H1 (cell line): ENCODE data around the gene ZNF223. TPM values are rescaled to one million over a fixed set of nuclear protein-coding genes. Genes with fewer than 3 reads are reported as not detected.

Experiments used
- CTCF ChIA-PET: fragments of 300-600 bp; sonication (Branson Sonifier 250); formaldehyde crosslinking; loops from one replicate; lab custom pipeline; 2021; ENCODE audit not compliant: partially characterized antibody; lab: Charles Lee
- POLR2A ChIA-PET: fragments of 300-600 bp; sonication (Branson Sonifier 250); formaldehyde crosslinking; loops from one replicate; lab custom pipeline; 2021; ENCODE audit warnings: inconsistent platforms; ENCODE audit not compliant: partially characterized antibody; lab: Charles Lee
- DNase-seq, 2 experiments: peaks; one replicate each; pipeline versions ENCODE4 v3.0.0 to v3.0.0-alpha.2; 2010 to 2022; ENCODE audit warnings: low spot score in 2 of 2, low read depth in 1 of 2, mixed read lengths in 1 of 2
- FAIRE-seq: peaks from 2 replicates; lab custom pipeline; 2011; peaks lifted over from hg19 to GRCh38; lab: Jason Lieb, UNC
- H2AFZ ChIP-seq: 2 replicates; pipeline ENCODE4 v1.8.1; 2012; ENCODE audit warnings: low read length, inconsistent platforms
- H2AK5ac ChIP-seq: 2 replicates; pipeline ENCODE4 v1.6.1; 2013; ENCODE audit warnings: low read depth, low read length
- H2BK120ac ChIP-seq: replicated peaks from 2 replicates; pipeline ENCODE3; 2013; ENCODE audit warnings: low read depth, low read length, inconsistent platforms
- H2BK12ac ChIP-seq: 2 replicates; pipeline ENCODE4 v1.6.1; 2013; ENCODE audit warnings: low read depth, low read length
- H2BK15ac ChIP-seq: 2 replicates; pipeline ENCODE4 v1.6.1; 2013; ENCODE audit warnings: low read length
- H2BK20ac ChIP-seq: 2 replicates; pipeline ENCODE4 v1.6.1; 2013; ENCODE audit warnings: low read length
- H2BK5ac ChIP-seq: 2 replicates; pipeline ENCODE4 v1.6.1; 2013; ENCODE audit warnings: low read depth, low read length
- H3K14ac ChIP-seq: 2 replicates; pipeline ENCODE4 v1.6.1; 2013; ENCODE audit warnings: inconsistent platforms; ENCODE audit not compliant: insufficient read length
- H3K18ac ChIP-seq: 2 replicates; pipeline ENCODE4 v1.6.1; 2013; ENCODE audit warnings: low read length; ENCODE audit errors: extremely low read depth
- H3K23ac ChIP-seq: 2 replicates; pipeline ENCODE4 v1.6.1; 2013; ENCODE audit warnings: inconsistent platforms; ENCODE audit not compliant: insufficient read length
- H3K23me2 ChIP-seq: 2 replicates; pipeline ENCODE4 v1.6.1; 2013; ENCODE audit warnings: low read depth, low read length
- H3K27ac ChIP-seq: 2 replicates; pipeline ENCODE4 v1.6.1; 2011; ENCODE audit warnings: low read depth, low read length, inconsistent platforms
- H3K27me3 ChIP-seq, 4 experiments: replicated peaks in 1 of 4; 1 replicate in 1 of 4; 2 replicates in 3 of 4; pipeline versions ENCODE4 v1.6.1 to v1.8.1; 2011 to 2013; ENCODE audit warnings: low read length in 3 of 4, mild to moderate bottlenecking in 3 of 4, inconsistent platforms in 2 of 4, mixed read lengths in 2 of 4, moderate library complexity in 1 of 4; ENCODE audit not compliant: control insufficient read depth in 3 of 4, insufficient read depth in 3 of 4; ENCODE audit errors: extremely low read depth in 1 of 4
- H3K36me3 ChIP-seq, 4 experiments: 2 replicates each; pipeline versions ENCODE4 v1.6.1 to v1.8.1; 2011 to 2013; ENCODE audit warnings: mild to moderate bottlenecking in 4 of 4, low read length in 3 of 4, moderate library complexity in 2 of 4, control low read depth in 1 of 4, inconsistent platforms in 1 of 4; ENCODE audit not compliant: insufficient read depth in 4 of 4, control insufficient read depth in 2 of 4
- H3K4ac ChIP-seq: replicated peaks from 2 replicates; pipeline ENCODE3; 2013; ENCODE audit warnings: low read length, low read depth, mixed read lengths, inconsistent platforms; ENCODE audit not compliant: insufficient read length
- H3K4me1 ChIP-seq, 4 experiments: replicated peaks in 1 of 4; 1 replicate in 1 of 4; 2 replicates in 3 of 4; pipeline versions ENCODE4 v1.6.1 to v1.8.1; 2011 to 2013; ENCODE audit warnings: low read length in 3 of 4, inconsistent platforms in 2 of 4, mixed read lengths in 1 of 4; ENCODE audit not compliant: insufficient read depth in 4 of 4, control insufficient read depth in 3 of 4
- H3K4me2 ChIP-seq, 2 experiments: 2 replicates each; pipeline versions ENCODE4 v1.6.1 to v1.8.1; 2011 to 2013; ENCODE audit warnings: low read depth in 2 of 2, low read length in 2 of 2, control low read depth in 1 of 2, inconsistent platforms in 1 of 2, mild to moderate bottlenecking in 1 of 2; ENCODE audit not compliant: insufficient read depth in 1 of 2
- H3K4me3 ChIP-seq, 4 experiments: fragments of 200-600, 300-600 bp in 1 of 4; sonication (generic), shearing (Covaris generic), sonication (Bioruptor Twin) in 1 of 4; 2 replicates each; pipeline versions ENCODE4 v1.5.1 to v1.8.1; 2011 to 2016; ENCODE audit warnings: low read length in 4 of 4, low read depth in 3 of 4, control low read depth in 2 of 4, inconsistent platforms in 2 of 4, mild to moderate bottlenecking in 2 of 4, mixed read lengths in 1 of 4, moderate library complexity in 1 of 4; ENCODE audit not compliant: insufficient read depth in 2 of 4; ENCODE audit errors: extremely low read depth in 1 of 4
- H3K56ac ChIP-seq: replicated peaks from 2 replicates; pipeline ENCODE3; 2013; ENCODE audit warnings: low read depth, mild to moderate bottlenecking, mixed read lengths, low read length, inconsistent platforms; ENCODE audit not compliant: insufficient read length
- H3K79me1 ChIP-seq: 2 replicates; pipeline ENCODE4 v1.6.1; 2013; ENCODE audit warnings: low read depth, low read length, control low read depth
- H3K79me2 ChIP-seq, 2 experiments: 2 replicates each; pipeline versions ENCODE4 v1.6.1 to v1.8.1; 2012 to 2013; ENCODE audit warnings: low read length in 2 of 2, mild to moderate bottlenecking in 2 of 2, inconsistent platforms in 1 of 2; ENCODE audit not compliant: insufficient read depth in 2 of 2, control insufficient read depth in 1 of 2
- H3K9ac ChIP-seq, 4 experiments: replicated peaks in 1 of 4; 1 replicate in 1 of 4; 2 replicates in 3 of 4; pipeline versions ENCODE4 v1.6.1 to v1.8.1; 2011 to 2013; ENCODE audit warnings: low read depth in 3 of 4, low read length in 3 of 4, control low read depth in 2 of 4, mild to moderate bottlenecking in 2 of 4, moderate library complexity in 2 of 4, inconsistent platforms in 1 of 4; ENCODE audit errors: extremely low read depth in 1 of 4
- H3K9me3 ChIP-seq, 2 experiments: 2 replicates each; pipeline versions ENCODE4 v1.6.1 to v1.8.1; 2012 to 2013; ENCODE audit warnings: mild to moderate bottlenecking in 2 of 2, moderate library complexity in 2 of 2, control low read depth in 1 of 2, inconsistent platforms in 1 of 2, low read depth in 1 of 2, low read length in 1 of 2, mixed read lengths in 1 of 2; ENCODE audit not compliant: insufficient read depth in 2 of 2
- H4K20me1 ChIP-seq, 2 experiments: replicated peaks in 1 of 2; 2 replicates each; pipeline versions ENCODE3 to v1.8.1; 2011 to 2013; ENCODE audit warnings: inconsistent platforms in 2 of 2, low read length in 2 of 2, mild to moderate bottlenecking in 1 of 2; ENCODE audit not compliant: insufficient read depth in 2 of 2, control insufficient read depth in 1 of 2
- H4K5ac ChIP-seq: 2 replicates; pipeline ENCODE4 v1.6.1; 2013; ENCODE audit warnings: low read length, low read depth, mixed read lengths, inconsistent platforms; ENCODE audit not compliant: insufficient read length
- H4K8ac ChIP-seq: 2 replicates; pipeline ENCODE4 v1.8.0; 2013; ENCODE audit warnings: mild to moderate bottlenecking, moderate library complexity, low read length, inconsistent platforms; ENCODE audit not compliant: insufficient read depth; ENCODE audit errors: extremely low read depth
- H4K91ac ChIP-seq: replicated peaks from 2 replicates; pipeline ENCODE3; 2013; ENCODE audit warnings: low read length, mixed read lengths, inconsistent platforms; ENCODE audit not compliant: insufficient read length
- CBX8 ChIP-seq: fragments of 300-800, 300-1000 bp; sonication (generic); IDR thresholded peaks from 2 replicates; pipeline ENCODE4 v1.7.1; 2016; ENCODE audit warnings: low read depth, low read length, borderline replicate concordance
- EZH2 ChIP-seq: fragments of 200-600 bp; sonication (generic); IDR thresholded peaks from 2 replicates; pipeline ENCODE4 v1.7.1; 2012; ENCODE audit warnings: low read depth, mild to moderate bottlenecking, moderate library complexity, low read length, inconsistent platforms; ENCODE audit not compliant: severe bottlenecking
- SIX5 ChIP-seq: IDR thresholded peaks from 2 replicates; pipeline ENCODE4 v1.6.1; 2011; ENCODE audit warnings: mild to moderate bottlenecking, low read depth, low read length
- SRF ChIP-seq: IDR thresholded peaks from 2 replicates; pipeline ENCODE4 v1.6.1; 2011; ENCODE audit warnings: mild to moderate bottlenecking, low read depth, low read length, moderate library complexity
- WGBS, 2 experiments: shearing (Covaris generic) in 1 of 2; methylation state at CpG; one replicate each; pipeline versions ENCODE4 v1.1.6 to v1.1.7; 2013 to 2015; ENCODE audit warnings: low lambda C conversion rate in 2 of 2, mixed read lengths in 2 of 2, inconsistent platforms in 1 of 2, low coverage in 1 of 2, missing lambda C conversion rate in 1 of 2; ENCODE audit not compliant: insufficient replicate concordance in 2 of 2, insufficient coverage in 1 of 2, insufficient read length in 1 of 2; ENCODE audit errors: extremely low coverage in 1 of 2, missing lambda C conversion rate in 1 of 2; 5-methylcytosine and 5-hydroxymethylcytosine counted together
- polyA plus RNA-seq, 7 experiments: library from polyadenylated mRNA; depleted of rRNA in 3 of 7; stranded (reverse) in 5 of 7; unstranded in 2 of 7; fragments of >200 nt in 5 of 7; fragments of 200-250 nt in 2 of 7; gene quantifications; 1 replicate in 5 of 7; 2 replicates in 1 of 7; 4 replicates in 1 of 7; pipeline versions ENCODE4 v1.2.1 to v1.2.3, GENCODE V29; 2011 to 2013; ENCODE audit warnings: missing spikeins in 2 of 7, mixed read lengths in 2 of 7
- total RNA-seq: library from RNA; stranded (reverse); fragmentation: NEBNext Ultra II Directional; extraction: Animal tissue kit (Norgen Biotek cat#: 25700); gene quantifications from 2 replicates; pipeline ENCODE4 v1.2.1, GENCODE V29; 2021

Gene ZNF223
- total and polyA plus RNA-seq, 2 of the 8 experiments (the other 6 are each of a cell fraction or from before 2014, with no cell fraction given), result 1.7 to 4.3 TPM

DNA sequence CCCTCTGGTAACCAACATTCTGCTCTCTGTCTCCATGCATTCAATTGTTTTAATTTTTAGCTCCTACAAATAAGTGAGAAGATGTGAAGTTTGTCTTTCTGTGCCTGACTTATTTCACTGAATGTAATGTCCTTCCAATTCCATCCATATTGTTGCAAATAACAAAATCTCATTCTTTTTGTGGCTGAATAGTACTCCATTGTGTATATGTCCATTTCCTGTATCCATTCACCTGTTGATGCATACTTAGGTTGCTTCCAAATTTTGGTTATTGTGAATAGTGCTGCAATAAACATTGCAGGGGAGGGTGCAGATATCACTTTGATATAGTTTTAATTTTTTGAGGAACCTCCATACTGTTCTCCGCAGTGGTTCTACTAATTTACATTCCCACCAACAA lies 17.6 kb downstream of the ZNF223 start:
- Histone ChIP-seq H4K20me1 (no peaks in the 10 kb centered on the region), H3K27me3 (peaks cover 0 to 5% (median 2%) of the 10 kb centered on the region in 4 experiments; a peak in 3 of 7 replicates), H2BK20ac (no peak overlapping the region), H2BK120ac (no peak overlapping the region), H3K14ac (no peak overlapping the region), H3K27ac (no peak overlapping the region), H3K4me1 (peaks cover 0 to 1% (median 0%) of the 10 kb centered on the region in 4 experiments; a peak in 2 of 7 replicates), H2AFZ (no peak overlapping the region), H3K9ac (no peak overlapping the region), H3K36me3 (peaks cover 3 to 31% (median 19%) of the 10 kb centered on the region in 4 experiments; a peak in 5 of 8 replicates), H3K23ac (no peak overlapping the region), H3K79me1 (no peaks in the 10 kb centered on the region), H3K56ac (no peak overlapping the region), H4K5ac (no peak overlapping the region), H4K8ac (no peak overlapping the region), H3K23me2 (peaks cover 9% of the 10 kb centered on the region), H2AK5ac (no peak overlapping the region), H3K4ac (no peak overlapping the region), H4K91ac (no peak overlapping the region), H2BK5ac (no peak overlapping the region), H3K79me2 (no peaks in the 10 kb centered on the region; a peak in 1 of 4 replicates), H3K4me3 (no peak overlapping the region), H2BK12ac (no peak overlapping the region), H3K9me3 (peaks cover 26 to 29% of the 10 kb centered on the region in 2 experiments), H3K4me2 (no peak overlapping the region), H3K18ac (no peak overlapping the region), H2BK15ac (no peak overlapping the region)
- TF ChIP-seq CBX8, result no peak
- TF ChIP-seq SIX5, result no peak
- no peak for TF ChIP-seq SRF
- no peak for TF ChIP-seq EZH2
- DNase-seq (no peak), FAIRE-seq (no peak)
- POLR2A ChIA-PET, result interaction anchor here (1.4 to 1.5 kb wide), 3 partner anchors 8 to 12 kb away, joined by 3 read pairs; no protein-coding TSS in a partner anchor
- CTCF ChIA-PET, result interaction anchor here (1.5 kb wide), 1 partner anchor 11 kb away, joined by 5 read pairs; no protein-coding TSS in a partner anchor
- 75% methylated on average over 1 of the region's 1 CpG; no CpG with 5 or more reads in 1 of the 2 experiments for WGBS, 2 experiments
